ENCODE measurements around the gene SUCO.

GRCh38 chr1:172638885-172639831, 106.2 kb downstream of the SUCO start:
- TF ChIP-seq CTCF (IDR thresholded peaks at IDR 0.05 in 4 of 5, conservative IDR thresholded peaks at IDR 0.05 in 1 of 5): no peak
- no peak for TF ChIP-seq POLR2A (IDR thresholded peaks at IDR 0.05)

Data from gastrocnemius medialis (tissue), 4 donors.